GM19452 (cell line): Measurements from ENCODE around the gene TCF12.

Source experiments
- ATAC-seq: cut with Tn5 transposase; IDR thresholded peaks from one replicate; pipeline ENCODE4 v1.9.1; 2021; ENCODE audit not compliant: unreplicated experiment

The TCF12 gene

DNA sequence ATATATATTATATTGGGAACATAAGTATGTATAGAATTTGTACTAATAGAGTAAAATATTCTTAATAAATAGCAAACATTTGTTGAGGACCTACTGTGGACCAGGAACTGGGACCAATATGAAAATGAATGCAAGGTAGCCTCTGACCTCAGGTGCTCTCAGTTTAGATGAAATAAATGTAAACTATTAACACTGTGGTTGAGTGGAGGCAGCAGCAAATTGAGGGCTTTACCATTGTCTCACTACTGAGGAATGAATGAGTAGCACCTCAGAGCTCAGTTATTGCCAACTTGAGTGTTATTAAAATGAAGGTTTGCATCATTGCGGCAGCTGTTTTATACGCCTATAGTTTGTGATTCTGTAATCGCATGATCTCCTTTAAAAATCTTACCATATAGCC is 366.9 kb downstream of the TCF12 start:
- ATAC-seq = no peak

DNA sequence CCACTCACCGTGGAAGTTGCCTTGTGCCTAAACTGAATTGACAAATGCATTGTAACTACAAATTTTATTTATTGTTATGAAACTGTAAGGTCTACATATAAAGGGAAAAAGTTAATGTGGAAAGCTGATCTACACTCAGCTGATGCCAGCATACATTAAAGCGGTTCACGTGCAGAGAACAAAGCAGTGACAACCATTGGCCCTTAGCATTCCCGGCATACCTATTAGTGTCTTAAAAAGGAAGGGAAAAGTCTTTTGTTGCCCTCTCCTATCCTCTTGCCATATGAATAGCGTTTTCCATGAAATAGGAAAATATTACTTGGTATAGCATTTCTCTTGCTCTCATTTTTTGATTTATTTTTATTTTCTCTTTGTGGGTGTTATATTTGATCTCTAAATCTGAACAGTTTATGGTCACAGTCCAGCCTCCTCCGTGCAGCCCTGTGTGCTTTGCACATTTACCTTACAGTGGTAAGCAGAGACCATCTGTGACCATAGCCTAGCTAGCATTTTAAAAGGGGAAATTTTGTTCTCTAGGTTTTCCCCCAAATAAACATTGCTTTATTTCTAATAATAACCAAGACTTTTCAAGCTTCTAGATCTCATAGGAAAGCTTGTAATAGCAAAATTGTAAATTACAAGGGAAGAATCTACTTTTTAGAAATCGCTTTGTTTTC is 368.1 kb downstream of the TCF12 start:
- no peak for ATAC-seq

GRCh38 chr15:57287123-57287521 is 368.7 kb downstream of the TCF12 start:
- ATAC-seq = no peak

- no peak for ATAC-seq
Measured at GRCh38 chr15:57288926-57289580, 370.6 kb downstream of the TCF12 start.

- no peak for ATAC-seq
Measured at GRCh38 chr15:57290187-57290586, 371.7 kb downstream of the TCF12 start.

DNA sequence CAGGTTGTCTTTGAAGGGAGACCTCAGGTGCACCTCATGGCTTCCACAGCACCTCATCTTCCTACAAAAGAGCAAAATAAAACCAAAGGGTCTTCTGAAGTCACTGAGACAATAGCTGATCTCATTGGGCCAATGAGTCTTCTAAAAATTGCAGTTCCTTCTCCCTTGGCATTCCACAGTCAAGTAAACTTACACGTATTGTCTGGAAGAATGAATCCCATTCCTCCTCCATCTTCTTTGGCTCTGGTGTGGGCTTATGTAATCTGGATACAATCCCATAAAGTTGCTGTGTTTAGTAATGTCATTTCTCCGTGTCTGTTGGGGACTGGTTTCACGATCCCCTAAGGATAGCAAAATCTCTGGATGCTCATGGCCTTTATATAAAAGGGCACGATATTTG is 372.4 kb downstream of the TCF12 start:
- ATAC-seq = no peak

DNA sequence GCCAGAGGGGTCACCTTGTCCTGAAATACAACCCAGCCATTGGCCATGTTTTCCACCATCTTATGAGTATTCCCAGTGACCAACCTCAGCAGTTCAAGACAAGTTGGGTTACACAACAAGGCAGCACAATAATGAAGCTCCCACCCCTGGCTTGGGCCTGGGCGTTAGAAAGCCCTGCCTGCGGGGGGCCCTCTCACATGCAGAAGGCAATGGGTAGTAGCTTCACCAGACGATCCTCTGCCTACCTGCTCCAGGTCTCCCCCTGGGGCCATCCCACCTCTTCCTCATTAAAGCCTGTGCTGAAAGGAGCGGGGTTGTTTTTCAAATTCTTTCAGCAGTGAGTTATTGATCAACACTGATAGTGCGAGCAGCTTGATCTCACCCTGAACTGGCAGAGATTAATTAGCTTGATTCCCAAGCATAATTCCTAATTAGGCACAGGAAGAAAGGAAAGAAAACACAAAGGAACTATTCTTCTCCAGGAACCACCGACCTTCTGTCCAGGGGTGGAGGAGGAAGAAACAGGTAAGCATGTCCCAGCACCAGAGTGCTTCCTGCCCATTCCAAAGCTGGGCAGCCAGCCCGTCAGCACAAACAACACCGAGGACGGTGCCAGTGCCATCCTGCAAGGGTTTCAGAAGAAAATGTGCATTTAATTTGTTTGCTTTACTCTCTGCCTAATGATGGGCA is 378.2 kb downstream of the TCF12 start:
- ATAC-seq = no peak

DNA sequence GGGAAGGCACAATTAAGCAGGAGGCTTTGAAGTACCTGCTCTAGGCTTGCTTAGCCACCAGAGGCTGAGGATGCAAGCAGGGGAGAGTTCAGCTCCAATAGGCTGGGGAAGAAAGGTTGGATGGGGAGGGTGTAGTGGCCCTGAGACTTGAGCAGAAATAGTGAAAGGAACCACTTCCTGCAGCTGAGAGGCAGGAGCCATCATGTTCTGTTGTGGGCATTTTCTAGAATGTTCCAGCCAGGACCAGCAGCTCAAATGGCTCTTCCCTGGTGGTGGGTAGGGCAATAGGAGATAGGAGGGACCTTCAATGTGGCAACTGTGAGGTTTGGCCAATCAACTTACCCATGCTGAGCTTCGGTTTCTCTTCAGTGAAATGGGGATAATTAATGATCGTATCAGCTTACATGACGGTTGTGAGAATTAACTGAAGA is 378.7 kb downstream of the TCF12 start:
- ATAC-seq = no peak

- ATAC-seq = no peak
Measured at GRCh38 chr15:57297630-57298029, 379.2 kb downstream of the TCF12 start.

GRCh38 chr15:57298204-57298603 is 379.8 kb downstream of the TCF12 start:
- no peak for ATAC-seq

- no peak for ATAC-seq
Measured at GRCh38 chr15:57298843-57299550, 380.6 kb downstream of the TCF12 start.

DNA sequence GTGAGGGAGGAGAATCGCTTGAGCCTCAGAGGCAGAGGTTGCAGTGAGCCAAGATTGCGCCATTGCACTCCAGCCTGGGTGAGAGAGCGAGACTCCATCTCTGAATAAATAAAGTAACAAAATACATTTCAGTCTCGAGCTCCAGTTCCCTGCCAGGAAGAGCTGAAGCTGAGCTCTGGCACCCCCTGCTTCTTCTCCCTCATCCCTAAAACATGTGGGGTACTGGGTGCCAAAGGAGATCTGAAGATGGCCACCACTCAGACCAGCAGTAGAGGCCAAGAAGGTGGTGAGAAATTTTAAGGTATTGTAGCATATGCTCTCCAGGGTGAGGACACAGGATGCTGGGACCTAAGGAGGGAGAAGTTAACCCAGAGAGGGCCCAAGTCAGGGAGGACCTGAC is 382.9 kb downstream of the TCF12 start:
- ATAC-seq = no peak

DNA sequence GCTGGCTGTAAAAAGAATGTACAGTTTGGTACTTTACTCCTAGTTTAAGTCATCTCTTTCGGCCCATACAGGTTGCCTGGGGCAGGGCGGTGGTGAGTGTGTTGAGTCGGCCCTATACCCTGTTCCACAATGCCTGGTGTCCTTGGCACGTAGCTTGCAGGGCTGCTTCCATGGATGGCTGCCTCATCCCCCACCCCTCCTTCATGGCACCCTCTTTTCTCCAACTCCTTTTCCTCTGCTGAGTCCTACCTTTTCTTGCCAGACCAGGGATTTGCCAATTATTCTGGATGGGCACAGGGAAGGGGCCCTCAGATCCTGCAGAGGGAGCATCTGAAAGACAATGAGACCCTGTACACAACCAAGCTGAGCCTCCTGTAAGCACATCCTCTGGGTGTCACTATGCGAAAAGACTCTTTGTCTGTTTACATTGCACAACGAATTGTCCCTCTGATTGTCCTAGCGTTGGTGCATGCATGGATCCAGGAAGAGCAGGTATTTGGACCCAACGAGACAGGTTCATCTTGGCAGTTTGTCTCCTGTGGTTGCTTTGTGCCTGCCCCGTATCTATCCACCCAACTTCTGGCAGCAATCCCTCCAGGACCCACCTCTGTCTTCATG is 384.3 kb downstream of the TCF12 start:
- no peak for ATAC-seq

DNA sequence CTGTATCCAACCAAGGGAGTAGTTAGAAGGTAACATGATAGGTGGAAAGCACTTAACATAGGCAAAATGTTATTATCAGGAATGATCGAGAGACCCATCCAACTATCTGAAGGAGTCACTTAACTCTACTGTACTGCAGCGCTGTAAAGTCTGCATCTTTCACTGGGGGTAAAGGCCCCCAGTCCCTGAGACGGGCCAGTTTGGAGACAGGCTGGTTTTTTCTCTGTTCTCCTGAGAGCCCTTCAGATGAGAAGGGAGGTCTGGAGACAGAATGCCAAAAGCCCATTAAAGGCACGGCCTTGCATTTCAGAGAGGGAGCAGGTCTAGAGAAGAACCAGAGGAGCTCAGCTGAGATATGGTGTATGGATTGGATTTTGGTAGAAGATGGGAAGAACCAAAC is 386.6 kb downstream of the TCF12 start:
- no peak for ATAC-seq

DNA sequence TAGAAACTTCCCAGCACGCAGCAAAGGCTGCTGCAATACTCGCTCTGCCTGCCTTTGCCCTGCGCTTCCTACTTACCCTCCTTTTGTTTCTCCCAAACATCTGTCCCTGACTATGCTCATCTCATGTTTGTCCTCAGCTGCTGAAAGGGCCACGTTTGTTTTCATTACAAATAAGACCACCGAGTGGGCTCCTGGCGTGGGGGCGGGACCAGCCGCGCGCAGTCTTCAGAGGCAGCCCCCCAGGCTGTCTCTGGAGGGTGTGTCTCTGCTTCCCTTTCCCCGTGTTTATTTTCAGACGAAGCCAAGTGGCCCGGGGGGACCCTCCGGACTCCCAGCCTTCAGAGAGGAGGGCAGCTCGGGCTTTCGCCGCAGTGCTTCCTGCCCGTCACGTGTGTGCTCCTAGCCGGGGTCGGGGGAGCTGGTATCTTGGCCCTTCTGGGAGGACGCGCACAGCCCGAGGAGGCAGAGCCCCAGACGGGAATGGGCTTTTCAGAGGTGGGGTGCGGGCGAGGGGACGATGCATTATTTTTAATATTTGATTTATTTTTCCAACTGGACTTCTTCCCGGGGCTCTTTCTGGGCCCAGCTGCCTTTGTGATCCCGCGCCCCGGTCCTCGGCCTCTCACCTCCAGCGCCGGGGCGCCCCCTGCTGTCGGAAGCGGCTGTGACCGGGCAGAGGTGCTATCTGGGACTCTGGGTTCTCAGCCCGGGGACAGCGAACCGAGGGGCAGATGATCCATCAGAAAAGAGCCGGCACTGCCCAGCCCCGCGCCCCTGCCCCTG is 387.9 kb downstream of the TCF12 start:
- ATAC-seq = peak; percentile 72

- ATAC-seq = no peak
Measured at GRCh38 chr15:57306944-57307411, 388.5 kb downstream of the TCF12 start.

DNA sequence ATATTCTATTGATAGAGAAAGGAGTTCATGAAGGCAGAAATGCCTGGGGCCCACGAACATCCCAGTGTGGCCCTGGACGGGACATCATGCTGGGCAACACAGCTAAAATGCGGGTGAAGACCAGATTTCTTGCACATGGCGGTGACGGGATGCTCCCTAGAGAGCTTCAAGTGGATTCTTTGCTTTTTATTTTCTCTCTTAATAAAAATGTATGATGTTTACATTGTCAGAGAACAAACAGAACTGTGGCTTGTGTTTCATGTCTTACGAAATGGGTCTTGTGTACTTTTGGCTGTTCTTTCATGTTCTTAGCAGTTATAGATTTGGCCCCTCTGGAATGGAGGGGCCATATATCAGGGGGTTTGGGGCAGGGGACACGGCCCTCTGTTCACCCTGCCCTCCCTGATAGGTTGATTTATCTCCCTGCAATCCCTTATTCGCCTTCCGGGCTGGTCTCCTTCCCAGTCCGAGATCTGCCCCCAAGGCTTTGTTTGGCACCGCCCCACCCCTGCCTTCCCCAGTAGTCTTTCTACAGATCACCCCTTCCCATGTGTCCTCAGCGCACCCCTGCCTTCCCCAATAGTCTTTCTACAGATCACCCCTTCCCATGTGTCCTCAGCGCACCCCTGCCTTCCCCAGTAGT is 389.2 kb downstream of the TCF12 start:
- no peak for ATAC-seq

- no peak for ATAC-seq
Measured at GRCh38 chr15:57308170-57308545, 389.7 kb downstream of the TCF12 start.

DNA sequence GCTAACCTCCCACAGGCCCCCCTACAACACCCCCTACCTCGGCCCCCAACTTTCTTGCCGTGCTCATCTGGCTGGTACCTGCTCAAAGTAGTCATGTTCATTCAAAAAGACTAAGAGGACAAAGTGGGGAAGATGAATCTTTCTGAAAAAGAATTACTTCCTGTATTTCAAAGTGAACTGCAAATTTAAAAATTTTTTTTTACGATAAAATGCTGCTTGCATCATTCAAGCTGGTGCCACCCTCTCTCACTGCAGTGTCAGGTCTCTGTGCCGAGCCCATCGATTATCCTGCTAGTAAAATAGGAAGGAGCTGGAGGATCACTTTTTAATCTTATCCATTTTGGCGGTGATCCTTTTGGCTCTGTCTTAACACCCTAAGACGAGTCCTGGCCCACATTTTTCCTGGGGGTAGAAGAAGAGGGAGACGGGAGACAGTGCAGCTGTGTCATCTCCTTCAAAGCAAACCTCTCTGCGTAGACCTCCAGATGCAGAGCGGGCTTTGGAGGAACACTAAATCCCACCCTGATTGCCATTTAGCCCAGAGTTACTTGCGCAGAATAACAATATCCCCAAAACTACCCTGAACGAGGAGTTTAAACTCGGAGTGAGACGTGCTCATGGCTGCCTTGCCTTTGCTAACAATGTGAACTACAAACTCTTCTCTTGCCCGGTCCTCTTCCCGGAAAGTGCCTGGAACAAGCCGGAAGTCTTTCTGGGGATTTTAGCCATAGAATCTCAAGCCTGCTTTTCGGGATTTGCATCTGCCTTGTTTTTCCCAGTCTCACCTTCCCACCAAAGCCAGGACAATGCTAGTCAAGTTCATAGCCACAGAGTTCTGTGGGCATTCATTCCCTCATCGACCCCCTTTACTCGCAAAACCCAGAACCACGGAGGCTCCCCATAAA is 391.7 kb downstream of the TCF12 start:
- ATAC-seq = no peak
